ENCODE data around the gene SIK2.

SIK2 gene

GRCh38 chr11:111694851-111695250 lies 92.6 kb downstream of the SIK2 start:
- TF ChIP-seq CTCF (conservative IDR thresholded peaks at IDR 0.05; ENCODE audit: low read depth, low read length) = no peak
- no peak overlapping the region for H3K4me3 ChIP-seq (ENCODE audit: low read length)
- DNase-seq (ENCODE audit: low read depth) = no peak

GRCh38 chr11:111696556-111696955 lies 94.3 kb downstream of the SIK2 start:
- DNase-seq (ENCODE audit: low read depth) = no peak
- TF ChIP-seq CTCF (conservative IDR thresholded peaks at IDR 0.05; ENCODE audit: low read depth, low read length) = no peak
- H3K4me3 ChIP-seq (ENCODE audit: low read length) = no peak overlapping the region

GRCh38 chr11:111697933-111698371 lies 95.7 kb downstream of the SIK2 start:
- H3K4me3 ChIP-seq (ENCODE audit: low read length) = no peak overlapping the region
- no peak for TF ChIP-seq CTCF (conservative IDR thresholded peaks at IDR 0.05; ENCODE audit: low read depth, low read length)
- no peak for DNase-seq (ENCODE audit: low read depth)

- H3K4me3 ChIP-seq (ENCODE audit: low read length) = no peak overlapping the region
- no peak for TF ChIP-seq CTCF (conservative IDR thresholded peaks at IDR 0.05; ENCODE audit: low read depth, low read length)
- DNase-seq (ENCODE audit: low read depth) = no peak
Measured at GRCh38 chr11:111698852-111699559, 96.8 kb downstream of the SIK2 start.

- no peak for TF ChIP-seq CTCF (conservative IDR thresholded peaks at IDR 0.05; ENCODE audit: low read depth, low read length)
- no peak for DNase-seq (ENCODE audit: low read depth)
- H3K4me3 ChIP-seq (ENCODE audit: low read length) = no peak overlapping the region
Measured at GRCh38 chr11:111699579-111700156, 97.4 kb downstream of the SIK2 start.

- TF ChIP-seq CTCF (conservative IDR thresholded peaks at IDR 0.05; ENCODE audit: low read depth, low read length) = no peak
- no peak overlapping the region for H3K4me3 ChIP-seq (ENCODE audit: low read length)
- DNase-seq (ENCODE audit: low read depth) = no peak
Measured at GRCh38 chr11:111700162-111700561, 97.9 kb downstream of the SIK2 start.

- no peak for TF ChIP-seq CTCF (conservative IDR thresholded peaks at IDR 0.05; ENCODE audit: low read depth, low read length)
- H3K4me3 ChIP-seq (ENCODE audit: low read length) = no peak overlapping the region
Measured at GRCh38 chr11:111702623-111703022, 100.4 kb downstream of the SIK2 start.

More at GRCh38 chr11:111702623-111703022, 100.4 kb downstream of the SIK2 start:
- DNase-seq (ENCODE audit: low read depth) = no peak
